D721Med (cell line): Measurements from ENCODE around the gene SEC11C.
A peak's percentile ranks its signal among the peaks of the same experiment; 100 is the strongest.

Source experiments
- DNase-seq: peaks from one replicate; pipeline ENCODE4 v3.0.0; 2011; ENCODE audit warnings: low spot score; ENCODE audit not compliant: insufficient read length
- FAIRE-seq: peaks from 2 replicates; lab custom pipeline; 2011; peaks lifted over from hg19 to GRCh38; lab: Jason Lieb, UNC
- TF ChIP-seq, protein P1 (sequence below): IDR thresholded peaks from 2 replicates; pipeline ENCODE4 v1.5.1; 2012; ENCODE audit warnings: mild to moderate bottlenecking, control low read depth; ENCODE audit not compliant: insufficient read depth; ENCODE audit errors: missing control alignments

SEC11C gene

GRCh38 chr18:59109375-59109774 is 30.3 kb upstream of the SEC11C start:
- peak; percentile 58 for FAIRE-seq
- no peak for DNase-seq
- TF ChIP-seq, protein P1, sequence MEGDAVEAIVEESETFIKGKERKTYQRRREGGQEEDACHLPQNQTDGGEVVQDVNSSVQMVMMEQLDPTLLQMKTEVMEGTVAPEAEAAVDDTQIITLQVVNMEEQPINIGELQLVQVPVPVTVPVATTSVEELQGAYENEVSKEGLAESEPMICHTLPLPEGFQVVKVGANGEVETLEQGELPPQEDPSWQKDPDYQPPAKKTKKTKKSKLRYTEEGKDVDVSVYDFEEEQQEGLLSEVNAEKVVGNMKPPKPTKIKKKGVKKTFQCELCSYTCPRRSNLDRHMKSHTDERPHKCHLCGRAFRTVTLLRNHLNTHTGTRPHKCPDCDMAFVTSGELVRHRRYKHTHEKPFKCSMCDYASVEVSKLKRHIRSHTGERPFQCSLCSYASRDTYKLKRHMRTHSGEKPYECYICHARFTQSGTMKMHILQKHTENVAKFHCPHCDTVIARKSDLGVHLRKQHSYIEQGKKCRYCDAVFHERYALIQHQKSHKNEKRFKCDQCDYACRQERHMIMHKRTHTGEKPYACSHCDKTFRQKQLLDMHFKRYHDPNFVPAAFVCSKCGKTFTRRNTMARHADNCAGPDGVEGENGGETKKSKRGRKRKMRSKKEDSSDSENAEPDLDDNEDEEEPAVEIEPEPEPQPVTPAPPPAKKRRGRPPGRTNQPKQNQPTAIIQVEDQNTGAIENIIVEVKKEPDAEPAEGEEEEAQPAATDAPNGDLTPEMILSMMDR = no peak

- DNase-seq = no peak
- TF ChIP-seq, protein P1 = no peak
- FAIRE-seq = peak; percentile 77
These were observed 25.5 kb upstream of the SEC11C start for GRCh38 chr18:59114160-59114559.

DNA sequence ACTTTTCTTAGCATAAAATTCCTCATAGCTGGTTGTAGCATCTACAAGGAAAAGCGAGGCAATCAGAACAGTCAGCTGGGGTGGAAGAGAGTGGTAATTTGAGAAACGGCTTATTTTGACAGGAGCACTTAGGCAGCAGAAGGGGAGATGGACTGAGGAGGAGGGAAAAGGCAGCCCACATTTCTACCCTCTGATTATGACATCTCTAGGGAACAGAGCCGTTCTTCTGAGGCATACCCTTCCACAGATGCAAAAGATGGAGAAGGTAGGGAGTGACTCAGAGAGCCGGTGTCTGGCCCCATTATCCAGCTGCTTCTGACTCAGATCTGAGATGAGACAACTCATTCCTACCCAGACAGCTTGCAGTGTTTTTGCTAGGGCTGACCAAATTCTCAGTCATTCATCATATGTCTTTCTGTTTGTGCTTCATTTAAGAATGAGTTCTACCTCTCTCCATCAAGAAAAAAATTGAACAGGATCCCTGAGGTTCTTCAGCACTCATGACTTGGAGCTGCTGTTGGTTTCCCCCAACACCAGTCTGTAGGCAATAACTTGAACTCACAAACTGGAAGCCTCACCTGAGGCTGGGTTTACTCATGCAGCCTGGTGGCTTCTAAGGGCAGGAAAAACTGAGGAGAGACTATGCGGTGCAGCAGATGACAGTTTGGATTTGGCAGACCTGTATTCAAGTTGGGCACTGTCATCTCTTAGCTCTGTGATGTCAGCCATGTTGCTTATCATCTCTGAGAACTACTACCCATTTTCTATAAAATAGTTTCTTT is 15.9 kb upstream of the SEC11C start:
- FAIRE-seq (no peak), DNase-seq (no peak)
- TF ChIP-seq, protein P1 = no peak

- TF ChIP-seq, protein P1 = no peak
- FAIRE-seq = peak; percentile 41
- no peak for DNase-seq
These were observed 15.3 kb upstream of the SEC11C start for GRCh38 chr18:59124370-59124704.

DNA sequence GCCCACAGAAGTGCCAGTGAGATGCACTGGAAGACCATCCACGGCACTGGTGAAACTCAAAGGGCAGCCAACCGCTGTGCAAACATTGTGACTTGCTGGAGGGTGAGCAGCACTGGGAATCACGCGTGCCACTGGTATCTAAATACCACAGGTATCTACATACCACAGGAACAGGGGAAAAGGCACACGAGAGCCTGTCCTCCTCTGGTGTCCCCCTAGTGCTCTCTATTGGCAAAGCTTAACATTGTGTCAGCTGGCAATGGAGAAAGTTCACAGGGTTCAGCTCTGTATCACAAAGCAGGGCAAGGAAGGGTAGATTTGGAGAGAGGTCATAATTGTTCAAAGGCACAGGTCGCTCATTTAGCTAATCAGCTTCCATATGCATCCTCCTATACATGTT is 12.6 kb upstream of the SEC11C start:
- DNase-seq = no peak
- peak; percentile 75 for FAIRE-seq

GRCh38 chr18:59129951-59130703 is 9.6 kb upstream of the SEC11C start:
- TF ChIP-seq, protein P1 = no peak
- no peak for FAIRE-seq
- no peak for DNase-seq

More for the DNA sequence above, 12.6 kb upstream of the SEC11C start:
- TF ChIP-seq, protein P1 = no peak
